Epithelial cell of proximal tubule (primary cell): ENCODE results near the gene SLC66A3. TPM values are rescaled to one million over a fixed set of nuclear protein-coding genes. Genes with fewer than 3 reads are reported as not detected.

Source experiments
- DNase-seq: peaks from one replicate; pipeline ENCODE4 v3.0.0-alpha.2; 2011; ENCODE audit warnings: low read depth
- H3K4me3 ChIP-seq: 2 replicates; pipeline ENCODE4 v1.5.1; 2011; ENCODE audit warnings: low read depth, mild to moderate bottlenecking, low read length
- CTCF ChIP-seq: conservative IDR thresholded peaks from 2 replicates; pipeline ENCODE4 v1.5.1; 2012; ENCODE audit warnings: low read depth, mild to moderate bottlenecking, low read length
- total RNA-seq: library from RNA; depleted of rRNA; stranded (reverse); fragments of >200 nt; gene quantifications from 2 replicates; pipeline ENCODE4 v1.2.3, GENCODE V29; 2015

The SLC66A3 gene
- total RNA-seq, 1 donor from 2014 or later, result 58.2 TPM

GRCh38 chr2:11145350-11145749, 9.9 kb upstream of the SLC66A3 start:
- no peak for DNase-seq
- no peak overlapping the region for H3K4me3 ChIP-seq
- no peak for TF ChIP-seq CTCF

GRCh38 chr2:11146076-11146475, 9.2 kb upstream of the SLC66A3 start:
- TF ChIP-seq CTCF, result no peak
- no peak for DNase-seq
- no peak overlapping the region for H3K4me3 ChIP-seq

- TF ChIP-seq CTCF, result no peak
- no peak overlapping the region for H3K4me3 ChIP-seq
- no peak for DNase-seq
Observed at GRCh38 chr2:11147263-11147662, 8.0 kb upstream of the SLC66A3 start.

GRCh38 chr2:11152591-11152990, 2.7 kb upstream of the SLC66A3 start:
- no peak for TF ChIP-seq CTCF
- H3K4me3 ChIP-seq, result no peak overlapping the region
- DNase-seq, result no peak

- no peak for TF ChIP-seq CTCF
- H3K4me3 ChIP-seq, result peak overlapping the region; percentile 67
- DNase-seq, result no peak
Observed at GRCh38 chr2:11154016-11154922, 998 bp upstream of the SLC66A3 start.

GRCh38 chr2:11154923-11155380, 315 bp upstream of the SLC66A3 start:
- TF ChIP-seq CTCF, result no peak
- peak overlapping the region; percentile 79 for H3K4me3 ChIP-seq
- DNase-seq, result no peak
